PC-9 (cell line): ENCODE results near the gene EXOC2. TPM values are rescaled to one million over a fixed set of nuclear protein-coding genes. Genes with fewer than 3 reads are reported as not detected.
"Not testable (repeated sequence)": the region's sequence is repeated elsewhere in the genome, so short reads cannot be mapped to it uniquely, and the experiment has no call there.

ENCODE experiments used
- BruUV-seq: library from RNA; stranded (reverse); fragments of 400-500 nt; replicated peaks from 2 replicates; lab custom pipeline; 2021; lab: Mats Ljungman, UMichigan
- CTCF ChIA-PET: fragments of 300-600 bp; sonication (Branson Sonifier 250); formaldehyde crosslinking; loops from one replicate; lab custom pipeline; 2022; ENCODE audit warnings: antibody characterized with exemption; lab: Charles Lee
- POLR2A ChIA-PET: fragments of 300-600 bp; sonication (Branson Sonifier 250); formaldehyde crosslinking; loops from one replicate; lab custom pipeline; 2022; ENCODE audit warnings: antibody characterized with exemption; ENCODE audit not compliant: unreplicated experiment; lab: Charles Lee
- DNase-seq, 2 experiments: peaks; one replicate each; pipeline versions ENCODE4 v3.0.0 to v3.0.0-alpha.2; 2015 to 2022; ENCODE audit warnings: mixed read lengths in 1 of 2
- H2AFZ ChIP-seq: fragments of 200-600 bp; sonication (generic); 2 replicates; pipeline ENCODE4 v1.8.1; 2017; ENCODE audit warnings: antibody characterized with exemption
- H3F3A ChIP-seq: fragments of 200-600 bp; sonication (generic); 2 replicates; pipeline ENCODE4 v1.8.1; 2017; ENCODE audit warnings: antibody characterized with exemption, mild to moderate bottlenecking, low read depth; ENCODE audit not compliant: insufficient read depth
- H3K27ac ChIP-seq: fragments of 200-600 bp; sonication (generic); 2 replicates; pipeline ENCODE4 v1.6.1; 2016; ENCODE audit warnings: mixed run types
- H3K27me3 ChIP-seq: fragments of 200-600 bp; sonication (generic); 2 replicates; pipeline ENCODE4 v1.6.1; 2016; ENCODE audit warnings: low read depth, mixed run types; ENCODE audit not compliant: insufficient read depth
- H3K36me3 ChIP-seq: fragments of 200-600 bp; sonication (generic); 2 replicates; pipeline ENCODE4 v1.6.1; 2016; ENCODE audit warnings: low read depth, mixed run types
- H3K4me1 ChIP-seq: fragments of 200-600 bp; sonication (generic); replicated peaks from 2 replicates; pipeline ENCODE4 v1.6.1; 2016; ENCODE audit warnings: mixed run types; ENCODE audit not compliant: insufficient read depth
- H3K4me2 ChIP-seq: fragments of 200-600 bp; sonication (generic); 2 replicates; pipeline ENCODE4 v1.6.1; 2017; ENCODE audit warnings: mixed run types
- H3K4me3 ChIP-seq: fragments of 200-600 bp; sonication (generic); 2 replicates; pipeline ENCODE4 v1.6.1; 2016; ENCODE audit warnings: mixed run types
- H3K79me2 ChIP-seq: fragments of 200-600 bp; sonication (generic); 2 replicates; pipeline ENCODE4 v1.6.1; 2017; ENCODE audit warnings: low read depth, mixed run types
- H3K9me2 ChIP-seq: fragments of 200-600 bp; sonication (generic); 2 replicates; pipeline ENCODE4 v1.8.1; 2017; ENCODE audit warnings: mild to moderate bottlenecking; ENCODE audit not compliant: insufficient read depth
- H3K9me3 ChIP-seq: fragments of 200-600 bp; sonication (generic); 2 replicates; pipeline ENCODE4 v1.8.1; 2016; ENCODE audit warnings: low read depth; ENCODE audit not compliant: insufficient read depth
- H4K20me1 ChIP-seq: fragments of 200-600 bp; sonication (generic); 2 replicates; pipeline ENCODE4 v1.8.1; 2017; ENCODE audit not compliant: insufficient read depth
- EZH2 ChIP-seq: fragments of 200-600 bp; sonication (generic); IDR thresholded peaks from 2 replicates; pipeline ENCODE4 v1.8.0; 2017; ENCODE audit warnings: antibody characterized with exemption, low read depth
- intact Hi-C: fragments of 100-400 bp; cut with micrococcal nuclease; formaldehyde crosslinking; loops from one replicate; pipeline ENCODE4 v1.10.0; 2022; ENCODE audit not compliant: unreplicated experiment
- total RNA-seq: library from RNA; stranded (reverse); gene quantifications from 2 replicates; pipeline ENCODE4 v1.2.3, GENCODE V29; 2021
- TF ChIP-seq, protein P1 (sequence below): fragments of 200-600 bp; sonication (generic); conservative IDR thresholded peaks from 2 replicates; pipeline ENCODE4 v1.6.1; 2017; ENCODE audit warnings: mixed run types, antibody characterized with exemption, mild to moderate bottlenecking, moderate library complexity

EXOC2 gene
- total RNA-seq, 1 experiment from 2014 or later = 28.2 TPM

- no TSS peak for BruUV-seq
- no peak overlapping the region for H3K27ac ChIP-seq
- no peaks in the 10 kb centered on the region for H3K79me2 ChIP-seq
- intact Hi-C loops = no loop called here
- ChIA-PET POLR2A (no interaction called here), CTCF (no interaction called here)
- H3K9me2 ChIP-seq = no peaks in the 10 kb centered on the region
- H2AFZ ChIP-seq = no peak overlapping the region
- no peak overlapping the region for H3K4me3 ChIP-seq
- no peaks in the 10 kb centered on the region for H3F3A ChIP-seq
- no peaks in the 10 kb centered on the region for H3K27me3 ChIP-seq
- H4K20me1 ChIP-seq = no peaks in the 10 kb centered on the region
- no peaks in the 10 kb centered on the region for H3K9me3 ChIP-seq
- no peak for DNase-seq
- TF ChIP-seq, protein P1, sequence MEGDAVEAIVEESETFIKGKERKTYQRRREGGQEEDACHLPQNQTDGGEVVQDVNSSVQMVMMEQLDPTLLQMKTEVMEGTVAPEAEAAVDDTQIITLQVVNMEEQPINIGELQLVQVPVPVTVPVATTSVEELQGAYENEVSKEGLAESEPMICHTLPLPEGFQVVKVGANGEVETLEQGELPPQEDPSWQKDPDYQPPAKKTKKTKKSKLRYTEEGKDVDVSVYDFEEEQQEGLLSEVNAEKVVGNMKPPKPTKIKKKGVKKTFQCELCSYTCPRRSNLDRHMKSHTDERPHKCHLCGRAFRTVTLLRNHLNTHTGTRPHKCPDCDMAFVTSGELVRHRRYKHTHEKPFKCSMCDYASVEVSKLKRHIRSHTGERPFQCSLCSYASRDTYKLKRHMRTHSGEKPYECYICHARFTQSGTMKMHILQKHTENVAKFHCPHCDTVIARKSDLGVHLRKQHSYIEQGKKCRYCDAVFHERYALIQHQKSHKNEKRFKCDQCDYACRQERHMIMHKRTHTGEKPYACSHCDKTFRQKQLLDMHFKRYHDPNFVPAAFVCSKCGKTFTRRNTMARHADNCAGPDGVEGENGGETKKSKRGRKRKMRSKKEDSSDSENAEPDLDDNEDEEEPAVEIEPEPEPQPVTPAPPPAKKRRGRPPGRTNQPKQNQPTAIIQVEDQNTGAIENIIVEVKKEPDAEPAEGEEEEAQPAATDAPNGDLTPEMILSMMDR = no peak
- TF ChIP-seq EZH2 = no peak
- no peaks in the 10 kb centered on the region for H3K36me3 ChIP-seq
- H3K4me2 ChIP-seq = no peak overlapping the region
- H3K4me1 ChIP-seq = no peaks in the 10 kb centered on the region
Observed at GRCh38 chr6:606829-607379, 86.0 kb downstream of the EXOC2 start.

DNA sequence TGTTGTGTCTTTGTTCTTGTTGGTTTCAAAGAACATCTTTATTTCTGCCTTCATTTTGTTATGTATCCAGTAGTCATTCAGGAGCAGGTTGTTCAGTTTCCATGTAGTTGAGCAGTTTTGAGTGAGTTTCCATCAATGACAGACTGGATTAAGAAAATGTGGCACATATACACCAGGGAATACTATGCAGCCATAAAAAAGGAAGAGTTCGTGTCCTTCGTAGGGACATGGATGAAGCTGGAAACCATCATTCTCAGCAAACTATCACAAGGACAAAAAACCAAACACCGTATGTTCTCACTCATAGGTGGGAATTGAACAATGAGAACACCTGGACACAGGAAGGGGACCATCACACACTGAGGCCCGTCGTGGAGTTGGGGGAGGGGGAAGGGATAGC is 87.0 kb downstream of the EXOC2 start:
- DNase-seq, H3K4me3 ChIP-seq, POLR2A ChIA-PET, H3F3A ChIP-seq, H3K9me2 ChIP-seq, H3K27me3 ChIP-seq, H3K36me3 ChIP-seq, H3K4me1 ChIP-seq, H3K27ac ChIP-seq, intact Hi-C loops, H2AFZ ChIP-seq, H3K79me2 ChIP-seq, H4K20me1 ChIP-seq, CTCF ChIA-PET, BruUV-seq, H3K9me3 ChIP-seq, H3K4me2 ChIP-seq: not testable (repeated sequence)

DNA sequence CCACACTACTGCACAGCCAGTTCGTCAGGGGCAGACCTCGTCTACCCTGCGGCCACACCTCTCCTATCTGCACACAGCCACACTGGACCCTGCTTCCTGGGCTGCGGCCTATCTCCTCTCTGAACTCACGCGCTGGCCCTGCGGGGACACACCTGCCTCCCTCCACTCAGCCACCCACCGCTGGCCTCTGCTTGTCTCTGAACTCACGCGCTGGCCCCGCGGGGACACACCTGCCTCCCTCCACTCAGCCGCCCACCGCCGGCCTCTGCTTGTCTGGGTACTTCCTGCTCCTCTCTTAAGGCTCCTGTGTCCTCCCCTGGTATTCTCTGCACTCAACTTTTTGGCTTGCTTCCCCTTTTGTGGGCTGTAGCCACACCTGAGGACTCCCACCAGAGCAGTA is 88.4 kb downstream of the EXOC2 start:
- H3K4me2 ChIP-seq = no peak overlapping the region
- no peak overlapping the region for H3K27ac ChIP-seq
- no peak overlapping the region for H3K4me3 ChIP-seq
- intact Hi-C loops = no loop called here
- H3F3A ChIP-seq = no peaks in the 10 kb centered on the region
- no peaks in the 10 kb centered on the region for H4K20me1 ChIP-seq
- H3K27me3 ChIP-seq = no peaks in the 10 kb centered on the region
- H3K4me1 ChIP-seq = no peaks in the 10 kb centered on the region
- no peak for TF ChIP-seq EZH2
- TF ChIP-seq, protein P1 = no peak
- H3K79me2 ChIP-seq = no peaks in the 10 kb centered on the region
- no peak for DNase-seq
- no peaks in the 10 kb centered on the region for H3K9me2 ChIP-seq
- POLR2A ChIA-PET = no interaction called here
- H2AFZ ChIP-seq = no peak overlapping the region
- no TSS peak for BruUV-seq
- H3K36me3 ChIP-seq = no peaks in the 10 kb centered on the region
- H3K9me3 ChIP-seq = no peaks in the 10 kb centered on the region
- CTCF ChIA-PET = no interaction called here

DNA sequence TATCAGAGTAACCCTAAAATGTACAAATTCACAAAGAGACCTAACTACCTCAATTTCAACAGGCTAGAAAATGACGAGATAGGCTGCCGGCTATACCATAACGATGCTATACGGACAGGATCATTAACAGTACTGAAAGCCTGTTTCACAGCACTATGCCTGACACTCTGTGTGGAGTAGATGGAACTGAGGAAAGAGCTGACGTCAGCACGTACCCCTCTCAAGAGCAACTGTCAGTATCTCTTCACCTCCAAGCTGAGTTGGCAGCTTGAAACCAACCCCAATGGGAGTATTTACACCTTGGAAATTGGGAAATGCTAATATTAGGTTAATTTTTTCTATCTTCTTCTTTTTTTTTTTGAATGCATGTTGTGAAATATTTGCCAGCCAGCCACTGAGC is 89.7 kb downstream of the EXOC2 start:
- no peak overlapping the region for H3K4me2 ChIP-seq
- no peaks in the 10 kb centered on the region for H3K79me2 ChIP-seq
- no peaks in the 10 kb centered on the region for H3K9me3 ChIP-seq
- no peaks in the 10 kb centered on the region for H3K9me2 ChIP-seq
- H3K27me3 ChIP-seq = no peaks in the 10 kb centered on the region
- no peaks in the 10 kb centered on the region for H4K20me1 ChIP-seq
- H3K4me3 ChIP-seq = no peak overlapping the region
- POLR2A ChIA-PET = no interaction called here
- no peak for TF ChIP-seq EZH2
- TF ChIP-seq, protein P1 = no peak
- CTCF ChIA-PET = no interaction called here
- H3K36me3 ChIP-seq = no peaks in the 10 kb centered on the region
- H3K27ac ChIP-seq = no peak overlapping the region
- no peaks in the 10 kb centered on the region for H3K4me1 ChIP-seq
- no peak overlapping the region for H2AFZ ChIP-seq
- BruUV-seq = no TSS peak
- DNase-seq = no peak
- H3F3A ChIP-seq = no peaks in the 10 kb centered on the region
- intact Hi-C loops = no loop called here
